ENCODE measurements around the gene OR9G1.
"Not testable (repeated sequence)": the region's sequence is repeated elsewhere in the genome, so short reads cannot be mapped to it uniquely, and the experiment has no call there.

Gene OR9G1, protein sequence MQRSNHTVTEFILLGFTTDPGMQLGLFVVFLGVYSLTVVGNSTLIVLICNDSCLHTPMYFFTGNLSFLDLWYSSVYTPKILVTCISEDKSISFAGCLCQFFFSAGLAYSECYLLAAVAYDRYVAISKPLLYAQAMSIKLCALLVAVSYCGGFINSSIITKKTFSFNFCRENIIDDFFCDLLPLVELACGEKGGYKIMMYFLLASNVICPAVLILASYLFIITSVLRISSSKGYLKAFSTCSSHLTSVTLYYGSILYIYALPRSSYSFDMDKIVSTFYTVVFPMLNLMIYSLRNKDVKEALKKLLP

DNA sequence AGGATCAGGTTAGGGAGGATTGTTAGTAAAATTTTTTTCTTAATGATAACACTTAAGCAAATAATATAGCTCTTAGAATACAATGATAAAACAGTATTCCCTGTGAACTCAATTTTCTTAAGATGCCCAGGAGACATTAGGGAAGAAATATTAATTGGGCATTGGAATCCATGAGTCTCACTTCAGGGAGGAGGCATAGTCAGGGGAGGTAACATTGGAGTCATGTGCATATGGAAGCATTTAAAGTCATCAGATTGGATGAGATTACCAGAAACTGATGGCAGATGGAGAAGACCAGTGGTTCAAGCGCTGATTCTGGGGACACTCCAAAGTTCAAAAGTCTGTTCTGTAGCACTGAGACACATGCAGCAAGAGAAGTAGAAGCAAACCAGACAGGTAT lies at the start of gene OR9G1:
Gene OR9G1, plus strand, starts transcription at position 301 of the 400 bp plus-strand sequence. CDS start 1,293 bp downstream, outside the sequence.
- no peak for DNase-seq (ENCODE audit: low read depth in 2 of 2, low spot score in 1 of 2)

DNA sequence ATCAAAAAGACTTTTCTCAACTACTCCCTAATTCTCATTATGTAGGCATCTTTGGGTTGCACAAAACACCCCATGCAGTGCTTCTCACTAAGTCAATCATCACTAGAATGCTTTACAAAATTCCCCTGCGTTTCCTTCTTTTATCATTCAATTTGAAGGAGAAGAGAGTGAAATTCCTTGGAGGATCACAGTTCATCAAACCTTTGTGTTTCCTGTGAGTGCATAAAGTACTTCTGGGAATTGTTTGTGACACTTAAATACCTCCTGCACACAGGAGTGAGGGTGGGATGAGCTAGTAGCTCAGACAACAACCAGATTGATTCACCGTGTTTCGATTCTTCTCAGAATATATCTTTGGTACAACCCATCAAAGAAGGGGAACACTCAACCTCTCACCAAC lies 39.1 kb upstream of the OR9G1 start:
- no peak for DNase-seq (ENCODE audit: low read depth in 2 of 2, low spot score in 1 of 2)

DNA sequence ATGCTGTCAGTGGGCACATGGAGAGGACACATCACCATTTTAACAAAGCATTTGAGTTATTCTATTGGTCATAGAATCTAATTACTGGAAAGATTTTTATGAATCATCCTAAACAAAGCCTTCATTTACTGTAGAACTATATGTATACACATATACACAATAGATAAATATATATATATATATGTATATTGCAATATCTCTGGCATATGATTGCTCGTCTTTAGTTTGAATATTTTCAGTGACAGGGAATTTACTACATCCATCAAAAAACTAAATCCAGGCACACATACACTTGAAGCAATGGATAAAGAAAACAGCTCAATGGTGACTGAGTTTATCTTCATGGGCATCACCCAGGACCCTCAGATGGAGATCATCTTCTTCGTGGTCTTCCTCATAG lies 35.5 kb upstream of the OR9G1 start, which contains the start of gene OR5AR1:
Gene OR5AR1, plus strand, starts transcription at position 301 of the 400 bp plus-strand sequence. Its CDS starts 0 bp downstream, at position 301.
- no peak for DNase-seq (ENCODE audit: low read depth in 2 of 2, low spot score in 1 of 2)

DNA sequence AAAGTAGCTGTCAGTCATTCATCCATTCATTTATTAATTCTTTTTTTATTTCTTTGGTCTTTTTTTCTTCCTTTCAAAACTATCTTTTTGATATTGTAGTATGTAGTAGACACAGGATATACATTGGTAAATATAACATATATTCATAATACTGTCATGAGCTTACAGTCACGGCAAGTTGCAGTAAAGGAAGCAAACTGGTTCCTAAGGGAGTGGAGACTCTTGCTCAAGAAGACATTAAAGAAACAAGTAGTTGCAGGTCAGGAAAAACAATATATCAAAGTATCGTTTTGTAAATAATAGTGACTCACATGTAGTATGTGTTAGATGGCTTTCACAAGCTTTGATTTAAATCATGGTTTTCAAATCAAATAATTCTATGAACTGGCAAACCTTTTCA lies 27.9 kb upstream of the OR9G1 start:
- no peak for DNase-seq (ENCODE audit: low read depth in 2 of 2, low spot score in 1 of 2)

DNA sequence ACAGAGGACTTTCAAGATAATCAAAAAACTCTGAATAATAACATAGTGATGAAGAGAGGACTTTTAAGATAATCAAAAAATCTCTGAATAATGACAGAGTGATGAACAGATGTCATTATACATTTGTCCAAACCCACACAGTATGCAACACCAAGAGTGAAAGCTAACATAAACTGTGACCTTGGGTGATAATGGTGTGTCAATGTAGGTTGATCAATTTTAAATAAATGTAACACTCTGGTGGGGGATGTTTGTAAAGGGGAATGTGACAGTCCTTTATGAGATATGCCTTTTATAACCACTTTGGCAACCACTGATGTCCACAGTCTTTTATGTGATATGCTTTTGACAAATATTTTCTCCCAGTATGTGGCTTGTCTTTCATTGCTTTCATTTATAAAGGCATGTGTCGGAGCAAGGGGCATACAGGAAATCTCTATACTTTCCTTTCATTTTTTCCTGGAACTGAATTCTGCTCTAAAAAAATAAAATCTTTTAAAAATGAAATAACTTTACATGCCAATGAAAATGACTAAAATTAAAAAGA lies 10.3 kb upstream of the OR9G1 start:
- DNase-seq (ENCODE audit: low read depth in 2 of 2, low spot score in 1 of 2), result no peak

DNA sequence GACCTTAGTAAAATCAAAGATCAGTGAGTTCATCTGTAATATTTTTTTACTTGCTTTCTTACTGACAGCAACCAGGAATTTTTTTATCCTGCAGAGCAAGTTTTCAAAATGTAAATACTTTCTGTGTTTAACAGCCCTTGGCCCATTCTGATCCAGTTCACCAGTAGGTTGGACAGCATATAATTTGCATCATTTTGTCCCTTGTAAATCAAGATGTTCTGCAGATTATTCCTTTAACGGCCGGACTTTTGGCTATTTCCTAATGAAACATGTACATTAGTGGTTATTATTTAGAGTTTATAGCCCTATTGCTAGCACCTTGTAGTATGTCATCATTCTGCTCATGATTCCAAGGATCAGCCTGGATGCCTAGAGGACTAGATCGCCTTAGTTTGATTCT lies 7.7 kb upstream of the OR9G1 start:
- not testable (repeated sequence) for DNase-seq (ENCODE audit: low read depth in 2 of 2, low spot score in 1 of 2)

DNA sequence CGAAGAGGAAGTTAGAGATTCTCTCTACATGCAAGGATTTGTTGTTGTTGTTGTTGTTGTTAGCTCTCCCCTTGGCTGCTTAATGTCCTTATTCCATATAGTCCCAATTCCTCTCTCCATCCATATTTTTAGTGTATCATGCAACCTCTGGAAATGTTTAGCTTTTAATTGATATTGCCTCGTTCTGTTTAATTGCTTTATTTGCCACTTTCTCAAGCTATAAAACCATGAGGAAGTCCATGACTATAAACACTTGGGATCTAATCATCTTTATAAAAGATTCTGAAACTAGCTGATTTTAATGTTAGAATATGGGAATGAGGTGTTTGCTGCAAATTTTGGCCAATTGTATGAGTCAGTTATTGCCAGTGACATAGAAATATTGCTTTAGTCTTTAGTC lies 5.5 kb upstream of the OR9G1 start:
- no peak for DNase-seq (ENCODE audit: low read depth in 2 of 2, low spot score in 1 of 2)

DNA sequence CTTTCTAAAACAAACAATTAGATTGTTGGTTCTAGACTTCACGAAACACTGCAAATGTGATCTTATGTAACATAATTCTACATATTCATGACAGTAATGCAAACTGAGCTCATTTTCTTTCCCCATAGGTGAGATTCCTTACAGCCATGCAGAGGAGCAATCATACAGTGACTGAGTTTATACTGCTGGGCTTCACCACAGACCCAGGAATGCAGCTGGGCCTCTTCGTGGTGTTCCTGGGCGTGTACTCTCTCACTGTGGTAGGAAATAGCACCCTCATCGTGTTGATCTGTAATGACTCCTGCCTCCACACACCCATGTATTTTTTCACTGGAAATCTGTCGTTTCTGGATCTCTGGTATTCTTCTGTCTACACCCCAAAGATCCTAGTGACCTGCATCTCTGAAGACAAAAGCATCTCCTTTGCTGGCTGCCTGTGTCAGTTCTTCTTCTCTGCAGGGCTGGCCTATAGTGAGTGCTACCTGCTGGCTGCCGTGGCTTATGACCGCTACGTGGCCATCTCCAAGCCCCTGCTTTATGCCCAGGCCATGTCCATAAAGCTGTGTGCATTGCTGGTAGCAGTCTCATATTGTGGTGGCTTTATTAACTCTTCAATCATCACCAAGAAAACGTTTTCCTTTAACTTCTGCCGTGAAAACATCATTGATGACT lies 1.5 kb downstream of the OR9G1 start:
- no peak for DNase-seq (ENCODE audit: low read depth in 2 of 2, low spot score in 1 of 2)

DNA sequence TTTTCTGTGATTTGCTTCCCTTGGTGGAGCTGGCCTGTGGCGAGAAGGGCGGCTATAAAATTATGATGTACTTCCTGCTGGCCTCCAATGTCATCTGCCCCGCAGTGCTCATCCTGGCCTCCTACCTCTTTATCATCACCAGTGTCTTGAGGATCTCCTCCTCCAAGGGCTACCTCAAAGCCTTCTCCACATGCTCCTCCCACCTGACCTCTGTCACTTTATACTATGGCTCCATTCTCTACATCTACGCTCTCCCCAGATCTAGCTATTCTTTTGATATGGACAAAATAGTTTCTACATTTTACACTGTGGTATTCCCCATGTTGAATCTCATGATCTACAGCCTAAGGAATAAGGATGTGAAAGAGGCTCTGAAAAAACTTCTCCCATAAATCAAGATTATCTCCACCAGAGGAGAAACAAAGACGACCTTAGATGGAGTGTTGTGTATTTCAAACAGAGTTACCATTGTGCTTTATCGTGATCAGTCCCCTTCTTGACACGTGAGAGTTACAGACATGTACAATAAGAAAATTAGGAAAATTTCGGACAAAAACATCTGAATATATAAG lies 2.1 kb downstream of the OR9G1 start:
- DNase-seq (ENCODE audit: low read depth in 2 of 2, low spot score in 1 of 2), result no peak

DNA sequence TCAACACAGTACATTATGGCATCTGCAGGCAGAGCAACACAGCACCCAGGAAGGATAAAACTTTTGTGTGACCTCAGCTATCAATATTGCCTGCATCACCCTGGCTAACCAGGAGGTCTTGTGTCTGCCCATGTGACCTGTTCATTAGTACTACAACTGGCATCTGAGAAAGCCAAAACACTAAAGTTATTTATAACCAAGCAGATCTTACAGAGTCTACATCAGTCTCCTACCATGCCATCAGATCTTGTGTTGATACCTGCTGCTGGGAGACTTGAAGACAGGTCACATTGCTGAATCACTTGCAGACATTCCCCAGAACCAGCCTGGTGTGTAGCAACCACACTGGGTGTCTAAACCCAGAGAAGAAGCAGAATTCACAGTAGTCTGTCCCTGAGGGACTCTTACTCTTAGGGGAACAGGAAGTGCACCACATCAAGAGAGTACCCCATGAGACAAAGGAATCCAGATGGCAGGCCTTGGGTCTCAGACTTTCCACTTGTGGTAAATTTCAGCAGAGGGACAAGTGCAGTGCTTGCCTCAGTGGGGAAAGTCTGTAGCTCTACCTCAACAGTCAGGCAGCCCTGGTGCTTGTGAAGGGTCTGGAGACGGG lies 7.0 kb downstream of the OR9G1 start:
- DNase-seq (ENCODE audit: low read depth in 2 of 2, low spot score in 1 of 2), result no peak

DNA sequence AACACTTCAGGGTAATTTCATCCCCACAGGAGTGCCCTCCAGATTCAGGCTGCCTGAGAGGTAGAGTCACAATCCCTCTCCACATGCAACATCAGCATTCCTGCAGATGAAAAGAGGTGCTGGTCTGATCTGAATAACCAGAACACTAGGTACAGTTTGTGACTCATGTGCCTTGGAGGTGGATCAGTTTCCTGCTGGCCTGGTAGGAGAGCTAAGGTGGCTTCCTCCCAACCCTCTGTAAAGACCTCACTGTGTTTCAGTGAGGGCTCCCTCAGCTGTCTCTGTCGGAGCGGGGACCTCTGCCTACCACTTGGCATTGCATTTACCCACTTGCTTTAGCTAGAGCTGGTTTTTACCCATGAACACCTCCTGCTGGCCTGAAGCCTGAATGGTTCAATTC lies 7.6 kb downstream of the OR9G1 start:
- no peak for DNase-seq (ENCODE audit: low read depth in 2 of 2, low spot score in 1 of 2)

DNA sequence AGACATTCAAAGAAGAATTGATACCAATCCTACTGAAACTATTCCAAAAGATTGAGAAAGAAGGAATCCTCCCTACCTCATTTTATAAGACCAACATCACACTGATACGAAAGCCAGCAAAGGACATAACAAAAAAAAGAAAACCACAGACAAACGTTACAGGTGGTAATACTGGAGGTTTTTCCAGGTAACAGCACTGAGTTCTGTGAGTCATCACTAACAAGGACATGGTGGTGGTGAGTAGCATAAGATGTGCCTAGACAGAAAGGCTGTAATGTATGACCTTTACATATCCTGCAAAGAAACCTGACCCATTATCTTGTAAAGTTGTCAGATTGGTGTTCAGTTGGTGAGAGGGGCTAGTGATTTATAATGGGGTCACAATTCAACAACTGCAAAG lies 15.3 kb downstream of the OR9G1 start:
- DNase-seq (ENCODE audit: low read depth in 2 of 2, low spot score in 1 of 2), result no peak

DNA sequence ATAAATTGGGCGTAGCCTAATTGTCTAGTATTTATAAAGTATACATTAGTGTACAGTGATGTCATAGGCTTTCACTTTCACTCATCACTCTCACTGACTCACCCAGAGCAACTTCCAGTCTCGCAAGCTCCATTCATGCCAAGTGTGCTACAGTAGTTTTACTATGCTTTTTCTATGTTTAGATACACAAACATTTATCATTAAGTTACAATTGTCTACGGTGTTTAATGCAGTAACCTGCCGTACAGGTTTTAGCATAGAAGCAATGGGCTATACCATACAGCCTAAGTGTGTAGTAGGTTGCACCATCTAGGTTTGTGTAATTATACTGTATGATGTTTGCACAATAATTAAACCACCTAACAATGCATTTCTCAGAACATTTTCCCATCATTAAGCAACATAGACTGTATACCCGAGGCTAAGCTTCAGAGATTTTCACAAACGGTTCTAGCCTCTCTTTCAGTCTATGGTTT lies 17.5 kb downstream of the OR9G1 start:
- no peak for DNase-seq (ENCODE audit: low read depth in 2 of 2, low spot score in 1 of 2)

DNA sequence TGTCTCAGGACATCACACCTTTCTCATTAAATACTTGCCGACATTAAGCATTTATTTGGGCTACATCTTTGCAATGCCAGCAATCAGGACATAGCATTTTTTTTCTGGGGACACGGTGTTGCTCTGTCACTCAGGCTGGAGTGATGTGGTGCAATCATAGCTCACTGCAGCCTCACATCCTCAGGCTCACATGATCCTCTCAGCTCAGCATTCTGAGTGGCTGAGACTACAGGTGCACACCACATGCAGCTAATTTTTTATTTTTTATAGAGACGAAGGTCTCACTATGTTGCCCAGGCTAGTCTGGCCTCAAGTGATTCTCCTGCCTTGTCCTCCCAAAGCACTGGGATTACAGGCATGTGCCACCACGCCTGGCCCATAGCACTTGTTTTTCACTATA lies 21.6 kb downstream of the OR9G1 start:
- no peak for DNase-seq (ENCODE audit: low read depth in 2 of 2, low spot score in 1 of 2)

DNA sequence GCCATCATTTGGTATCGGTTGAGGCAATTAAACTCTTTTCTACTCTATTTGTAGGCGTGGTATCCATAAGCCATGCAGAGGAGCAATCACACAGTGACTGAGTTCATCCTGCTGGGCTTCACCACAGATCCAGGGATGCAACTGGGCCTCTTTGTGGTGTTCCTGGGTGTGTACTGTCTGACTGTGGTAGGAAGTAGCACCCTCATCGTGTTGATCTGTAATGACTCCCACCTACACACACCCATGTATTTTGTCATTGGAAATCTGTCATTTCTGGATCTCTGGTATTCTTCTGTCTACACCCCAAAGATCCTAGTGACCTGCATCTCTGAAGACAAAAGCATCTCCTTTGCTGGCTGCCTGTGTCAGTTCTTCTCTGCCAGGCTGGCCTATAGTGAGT lies 41.2 kb downstream of the OR9G1 start:
- no peak for DNase-seq (ENCODE audit: low read depth in 2 of 2, low spot score in 1 of 2)

DNA sequence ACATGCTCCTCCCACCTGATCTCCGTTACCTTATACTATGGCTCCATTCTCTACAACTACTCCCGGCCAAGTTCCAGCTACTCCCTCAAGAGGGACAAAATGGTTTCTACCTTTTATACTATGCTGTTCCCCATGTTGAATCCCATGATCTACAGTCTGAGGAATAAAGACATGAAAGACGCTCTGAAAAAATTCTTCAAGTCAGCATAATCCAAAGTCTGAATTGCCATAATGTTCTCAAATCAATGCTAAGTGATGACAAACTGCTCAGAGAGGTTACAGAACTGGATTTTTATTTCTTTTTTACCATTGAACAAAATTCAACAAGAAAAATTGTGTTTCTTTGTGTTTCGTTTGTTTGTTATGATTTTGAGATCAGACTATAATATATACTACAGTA lies 42.0 kb downstream of the OR9G1 start:
- no peak for DNase-seq (ENCODE audit: low read depth in 2 of 2, low spot score in 1 of 2)

DNA sequence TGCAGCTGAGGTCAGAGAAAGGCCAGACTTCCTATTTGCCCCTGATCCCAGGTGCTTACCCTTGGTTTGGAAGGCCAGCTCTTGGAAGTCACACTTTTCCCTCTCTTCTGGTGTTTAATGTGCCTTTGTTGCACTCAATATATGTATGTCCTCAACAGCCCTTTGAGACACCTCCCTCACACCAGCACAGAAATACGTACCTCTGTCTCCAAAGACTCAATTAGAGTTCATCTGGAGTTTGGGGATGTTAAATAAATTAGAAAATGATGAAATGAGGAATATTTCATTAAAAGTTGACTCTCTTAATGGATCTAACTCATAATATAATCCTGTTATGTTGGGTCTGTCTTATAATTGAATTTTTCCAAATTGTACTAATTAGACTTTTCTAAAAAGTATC lies 49.7 kb downstream of the OR9G1 start, which contains the start of gene OR9G4:
Gene OR9G4, minus strand, starts transcription at position 101 of the 400 bp plus-strand sequence. CDS start 4,931 bp downstream, outside the sequence.
- no peak for DNase-seq (ENCODE audit: low read depth in 2 of 2, low spot score in 1 of 2)

DNA sequence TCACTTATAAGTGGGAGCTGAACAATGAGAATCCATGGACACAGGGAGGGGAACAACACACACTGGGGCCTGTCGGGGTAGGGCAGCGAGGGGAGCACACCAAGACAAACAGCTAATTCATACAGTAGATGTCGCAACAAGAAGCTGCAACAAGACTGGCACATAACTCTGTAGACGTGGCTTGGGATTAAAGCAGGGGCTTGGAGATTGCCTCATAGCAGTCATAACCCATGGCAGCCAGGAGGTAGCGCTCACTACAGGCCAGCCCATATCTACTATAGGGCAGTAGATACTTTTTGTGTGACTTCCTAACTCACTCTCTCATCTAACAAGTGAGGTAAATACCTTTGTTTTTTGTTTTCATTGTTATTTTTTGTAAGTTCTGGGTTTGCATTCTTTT lies 51.3 kb downstream of the OR9G1 start:
- no peak for DNase-seq (ENCODE audit: low read depth in 2 of 2, low spot score in 1 of 2)

DNA sequence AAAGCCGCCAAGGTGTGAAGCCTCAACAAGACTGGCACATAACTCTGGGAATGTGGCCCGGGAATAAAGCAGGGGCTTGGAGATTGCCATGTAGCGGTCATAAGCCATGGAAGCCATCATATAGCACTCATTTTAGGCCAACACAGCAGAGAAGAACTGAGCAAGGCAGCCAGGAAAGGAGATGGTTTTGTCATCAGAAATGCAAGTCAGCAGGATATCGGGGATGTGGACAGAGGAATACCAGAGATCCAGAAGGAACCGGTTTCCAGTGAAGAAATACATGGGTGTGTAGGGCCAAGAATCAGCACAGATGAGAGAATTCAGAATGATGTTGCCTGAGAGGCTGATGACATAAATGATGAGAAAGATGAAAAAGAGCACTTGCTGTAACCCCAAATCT lies 52.6 kb downstream of the OR9G1 start:
- no peak for DNase-seq (ENCODE audit: low read depth in 2 of 2, low spot score in 1 of 2)
